Uterus (tissue), 2 donors: ENCODE results near the gene AAK1.

Source experiments
- CTCF ChIP-seq, 4 experiments: fragments of 200-600 bp in 2 of 4; fragments of 450-650 bp in 2 of 4; sonication (generic) in 2 of 4; IDR thresholded peaks; one replicate each; pipeline ENCODE4 v1.5.1; 2016 to 2019; ENCODE audit warnings: antibody characterized with exemption in 4 of 4, mild to moderate bottlenecking in 2 of 4, moderate library complexity in 1 of 4
- POLR2A ChIP-seq, 2 donors: fragments of 450-650 bp; IDR thresholded peaks; one replicate each; pipeline ENCODE4 v1.6.1; 2016; ENCODE audit warnings: antibody characterized with exemption in 2 of 2, mild to moderate bottlenecking in 1 of 2, moderate library complexity in 1 of 2

GRCh38 chr2:69456950-69457445, 186.5 kb downstream of the AAK1 start:
- no peak for TF ChIP-seq CTCF (IDR thresholded peaks at IDR 0.05)
- no peak for TF ChIP-seq POLR2A (IDR thresholded peaks at IDR 0.05)
